ENCODE measurements around the gene RSKR.

DNA sequence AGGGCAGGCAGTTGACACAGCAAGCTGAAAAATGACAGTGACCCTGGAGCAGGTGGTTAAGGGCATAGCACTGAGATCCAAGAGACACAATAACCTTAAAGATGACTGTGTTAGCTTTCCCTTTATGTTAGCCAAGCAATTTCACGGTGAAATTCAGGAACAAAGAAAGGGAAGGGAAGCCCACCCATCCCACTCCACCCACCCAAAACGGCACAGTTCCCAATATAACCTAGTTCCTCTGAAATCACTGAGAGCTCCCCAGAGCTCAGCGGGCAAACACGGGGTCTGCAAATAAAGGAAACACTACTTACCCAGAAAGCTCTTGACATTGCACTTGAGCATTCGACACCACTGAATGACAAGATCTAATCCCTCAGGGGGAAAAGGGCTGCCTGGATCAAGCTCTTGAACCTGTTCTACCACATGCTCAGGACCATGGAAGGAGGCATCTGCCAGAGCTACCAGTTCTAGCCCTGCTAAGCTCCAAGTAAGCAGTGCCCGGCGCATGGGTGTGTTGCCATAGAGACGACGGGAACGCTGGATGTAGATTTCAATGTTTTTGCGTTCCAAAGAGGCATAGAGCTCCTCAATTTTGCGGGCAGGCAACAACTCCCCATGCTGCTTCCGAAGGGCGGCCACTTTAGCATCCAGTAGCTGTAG lies 20.4 kb upstream of the RSKR start:
- TF ChIP-seq, protein P1, sequence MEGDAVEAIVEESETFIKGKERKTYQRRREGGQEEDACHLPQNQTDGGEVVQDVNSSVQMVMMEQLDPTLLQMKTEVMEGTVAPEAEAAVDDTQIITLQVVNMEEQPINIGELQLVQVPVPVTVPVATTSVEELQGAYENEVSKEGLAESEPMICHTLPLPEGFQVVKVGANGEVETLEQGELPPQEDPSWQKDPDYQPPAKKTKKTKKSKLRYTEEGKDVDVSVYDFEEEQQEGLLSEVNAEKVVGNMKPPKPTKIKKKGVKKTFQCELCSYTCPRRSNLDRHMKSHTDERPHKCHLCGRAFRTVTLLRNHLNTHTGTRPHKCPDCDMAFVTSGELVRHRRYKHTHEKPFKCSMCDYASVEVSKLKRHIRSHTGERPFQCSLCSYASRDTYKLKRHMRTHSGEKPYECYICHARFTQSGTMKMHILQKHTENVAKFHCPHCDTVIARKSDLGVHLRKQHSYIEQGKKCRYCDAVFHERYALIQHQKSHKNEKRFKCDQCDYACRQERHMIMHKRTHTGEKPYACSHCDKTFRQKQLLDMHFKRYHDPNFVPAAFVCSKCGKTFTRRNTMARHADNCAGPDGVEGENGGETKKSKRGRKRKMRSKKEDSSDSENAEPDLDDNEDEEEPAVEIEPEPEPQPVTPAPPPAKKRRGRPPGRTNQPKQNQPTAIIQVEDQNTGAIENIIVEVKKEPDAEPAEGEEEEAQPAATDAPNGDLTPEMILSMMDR (conservative IDR thresholded peaks at IDR 0.05 in 1 of 2, IDR thresholded peaks at IDR 0.05 in 1 of 2; ENCODE audit: extremely low read depth in 1 of 2, insufficient read depth in 1 of 2, low read depth in 1 of 2, low read length in 2 of 2), result no peak
- no peak for TF ChIP-seq EZH2 (IDR thresholded peaks at IDR 0.05; ENCODE audit: borderline replicate concordance, low read length)

Measured in mammary epithelial cell (primary cell).